HL-60 (cell line): ENCODE data around the gene ARMH1.

Source experiments
- DNase-seq, 2 experiments: peaks; one replicate each; pipeline ENCODE4 v3.0.0-alpha.2; 2010 to 2020; ENCODE audit warnings: low read depth in 1 of 2, low spot score in 1 of 2
- H3K27ac ChIP-seq: fragments of 250-450 bp; sonication (Bioruptor Pico); replicated peaks from 2 replicates; pipeline ENCODE4 v1.5.1; 2020; ENCODE audit warnings: mild to moderate bottlenecking, moderate library complexity
- H3K27me3 ChIP-seq: fragments of 250-450 bp; sonication (Bioruptor Pico); 2 replicates; pipeline ENCODE4 v1.5.1; 2021; ENCODE audit warnings: mild to moderate bottlenecking, moderate library complexity; ENCODE audit not compliant: insufficient read depth, poor library complexity, severe bottlenecking
- H3K4me3 ChIP-seq: replicated peaks from 2 replicates; pipeline ENCODE4 v1.5.1; 2011; ENCODE audit warnings: mild to moderate bottlenecking, control low read depth, low read length; ENCODE audit not compliant: insufficient read depth
- CTCF ChIP-seq: IDR thresholded peaks from one replicate; pipeline ENCODE4 v1.5.1; 2011; ENCODE audit warnings: low read length, control low read depth, inconsistent platforms; ENCODE audit not compliant: insufficient read depth
- GABPA ChIP-seq: IDR thresholded peaks from 2 replicates; pipeline ENCODE4 v1.6.1; 2012; ENCODE audit warnings: low read depth
- POLR2AphosphoS5 ChIP-seq: IDR thresholded peaks from 2 replicates; pipeline ENCODE4 v1.6.1; 2012; ENCODE audit warnings: low read depth
- SPI1 ChIP-seq: IDR thresholded peaks from 2 replicates; pipeline ENCODE4 v1.6.1; 2012; ENCODE audit warnings: low read depth, mild to moderate bottlenecking, borderline replicate concordance
- TF ChIP-seq, protein P1 (sequence below): IDR thresholded peaks from 2 replicates; pipeline ENCODE4 v1.6.1; 2012; ENCODE audit warnings: low read depth; ENCODE audit not compliant: insufficient replicate concordance

Gene ARMH1

DNA sequence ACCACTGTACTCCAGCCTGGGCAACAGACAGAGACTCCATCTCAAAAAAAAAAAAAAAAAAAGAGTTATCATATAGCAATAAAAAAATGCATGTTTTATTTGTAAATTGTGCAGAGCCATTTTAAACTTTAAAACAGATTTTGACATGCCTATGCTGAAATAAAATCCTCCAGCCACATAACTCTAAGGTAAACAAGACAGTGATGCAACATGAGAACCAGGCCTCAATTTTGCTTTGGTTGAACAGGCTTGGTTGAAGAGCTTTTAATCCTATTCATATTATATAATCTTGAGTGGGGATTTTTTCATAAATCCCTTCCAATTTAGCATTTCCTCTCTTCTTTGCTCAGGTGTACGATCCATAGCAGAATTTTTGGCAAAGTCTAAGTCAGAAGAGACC lies 26.1 kb downstream of the ARMH1 start:
- Histone ChIP-seq H3K27ac (no peak overlapping the region), H3K27me3 (no peaks in the 10 kb centered on the region), H3K4me3 (no peak overlapping the region)
- no peak for DNase-seq
- TF ChIP-seq GABPA: no peak
- no peak for TF ChIP-seq SPI1
- no peak for TF ChIP-seq POLR2AphosphoS5
- TF ChIP-seq, protein P1, sequence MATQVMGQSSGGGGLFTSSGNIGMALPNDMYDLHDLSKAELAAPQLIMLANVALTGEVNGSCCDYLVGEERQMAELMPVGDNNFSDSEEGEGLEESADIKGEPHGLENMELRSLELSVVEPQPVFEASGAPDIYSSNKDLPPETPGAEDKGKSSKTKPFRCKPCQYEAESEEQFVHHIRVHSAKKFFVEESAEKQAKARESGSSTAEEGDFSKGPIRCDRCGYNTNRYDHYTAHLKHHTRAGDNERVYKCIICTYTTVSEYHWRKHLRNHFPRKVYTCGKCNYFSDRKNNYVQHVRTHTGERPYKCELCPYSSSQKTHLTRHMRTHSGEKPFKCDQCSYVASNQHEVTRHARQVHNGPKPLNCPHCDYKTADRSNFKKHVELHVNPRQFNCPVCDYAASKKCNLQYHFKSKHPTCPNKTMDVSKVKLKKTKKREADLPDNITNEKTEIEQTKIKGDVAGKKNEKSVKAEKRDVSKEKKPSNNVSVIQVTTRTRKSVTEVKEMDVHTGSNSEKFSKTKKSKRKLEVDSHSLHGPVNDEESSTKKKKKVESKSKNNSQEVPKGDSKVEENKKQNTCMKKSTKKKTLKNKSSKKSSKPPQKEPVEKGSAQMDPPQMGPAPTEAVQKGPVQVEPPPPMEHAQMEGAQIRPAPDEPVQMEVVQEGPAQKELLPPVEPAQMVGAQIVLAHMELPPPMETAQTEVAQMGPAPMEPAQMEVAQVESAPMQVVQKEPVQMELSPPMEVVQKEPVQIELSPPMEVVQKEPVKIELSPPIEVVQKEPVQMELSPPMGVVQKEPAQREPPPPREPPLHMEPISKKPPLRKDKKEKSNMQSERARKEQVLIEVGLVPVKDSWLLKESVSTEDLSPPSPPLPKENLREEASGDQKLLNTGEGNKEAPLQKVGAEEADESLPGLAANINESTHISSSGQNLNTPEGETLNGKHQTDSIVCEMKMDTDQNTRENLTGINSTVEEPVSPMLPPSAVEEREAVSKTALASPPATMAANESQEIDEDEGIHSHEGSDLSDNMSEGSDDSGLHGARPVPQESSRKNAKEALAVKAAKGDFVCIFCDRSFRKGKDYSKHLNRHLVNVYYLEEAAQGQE: no peak
- no peak for TF ChIP-seq CTCF

GRCh38 chr1:44701141-44701573 lies 26.6 kb downstream of the ARMH1 start:
- no peaks in the 10 kb centered on the region for H3K27me3 ChIP-seq
- no peak overlapping the region for H3K4me3 ChIP-seq
- no peak for DNase-seq
- no peak overlapping the region for H3K27ac ChIP-seq
- TF ChIP-seq CTCF (no peak), POLR2AphosphoS5 (no peak), GABPA (no peak), SPI1 (no peak)
- TF ChIP-seq, protein P1: no peak

- DNase-seq: no peak
- Histone ChIP-seq H3K27me3 (no peaks in the 10 kb centered on the region), H3K4me3 (no peak overlapping the region), H3K27ac (no peak overlapping the region)
- no peak for TF ChIP-seq SPI1
- TF ChIP-seq, protein P1: no peak
- TF ChIP-seq CTCF: no peak
- TF ChIP-seq POLR2AphosphoS5: no peak
- no peak for TF ChIP-seq GABPA
These were observed 31.0 kb downstream of the ARMH1 start for GRCh38 chr1:44705470-44705869.
